Left renal pelvis (tissue), 4 donors: ENCODE data around the gene GSX1. TPM values are rescaled to one million over a fixed set of nuclear protein-coding genes. Genes with fewer than 3 reads are reported as not detected.
A peak's percentile ranks its signal among the peaks of the same experiment; 100 is the strongest.
"Not testable (repeated sequence)": the region's sequence is repeated elsewhere in the genome, so short reads cannot be mapped to it uniquely, and the experiment has no call there.

Experiments
- DNase-seq, 4 donors: peaks; one replicate each; pipeline ENCODE4 v3.0.0-alpha.2; 2013; ENCODE audit warnings: low read depth in 4 of 4, low spot score in 3 of 4
- polyA plus RNA-seq, 4 donors: library from polyadenylated mRNA; unstranded; fragments of 120-200 nt; gene quantifications; one replicate each; pipeline ENCODE4 v1.2.1, GENCODE V29; 2013; ENCODE audit not compliant: insufficient read length in 4 of 4

Gene GSX1
- polyA plus RNA-seq, 4 donors, result not detected

DNA sequence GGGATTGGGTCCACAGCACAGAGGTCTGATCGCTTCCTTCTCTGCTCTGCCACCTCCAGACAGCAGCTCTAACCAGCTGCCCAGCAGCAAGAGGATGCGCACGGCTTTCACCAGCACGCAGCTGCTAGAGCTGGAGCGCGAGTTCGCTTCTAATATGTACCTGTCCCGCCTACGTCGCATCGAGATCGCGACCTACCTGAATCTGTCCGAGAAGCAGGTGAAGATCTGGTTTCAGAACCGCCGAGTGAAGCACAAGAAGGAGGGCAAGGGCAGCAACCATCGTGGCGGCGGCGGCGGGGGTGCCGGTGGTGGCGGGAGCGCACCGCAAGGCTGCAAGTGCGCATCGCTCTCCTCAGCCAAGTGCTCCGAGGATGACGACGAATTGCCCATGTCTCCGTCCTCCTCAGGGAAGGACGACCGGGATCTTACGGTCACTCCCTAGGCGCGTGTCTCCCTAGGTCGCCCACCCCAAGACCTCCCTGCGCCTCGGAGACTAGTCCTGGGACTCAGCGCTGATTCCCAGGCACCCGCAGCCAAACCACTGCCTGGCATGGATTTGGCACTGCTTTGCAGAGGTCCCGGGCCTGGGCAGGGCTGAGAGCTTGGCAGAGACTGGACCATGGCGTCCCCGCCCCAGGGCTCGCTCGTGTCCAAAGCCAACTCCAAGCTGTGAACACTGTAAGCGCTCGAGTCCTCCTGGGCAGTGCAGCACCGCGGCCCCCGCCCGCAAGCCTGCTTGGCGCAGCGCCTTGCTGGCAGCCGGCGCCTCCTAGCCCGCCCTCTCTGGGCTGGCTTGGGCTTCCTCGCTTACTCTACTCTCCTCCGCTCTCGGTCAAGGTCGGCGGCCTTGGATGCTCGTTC, 1.5 kb downstream of the GSX1 start:
- no peak for DNase-seq

DNA sequence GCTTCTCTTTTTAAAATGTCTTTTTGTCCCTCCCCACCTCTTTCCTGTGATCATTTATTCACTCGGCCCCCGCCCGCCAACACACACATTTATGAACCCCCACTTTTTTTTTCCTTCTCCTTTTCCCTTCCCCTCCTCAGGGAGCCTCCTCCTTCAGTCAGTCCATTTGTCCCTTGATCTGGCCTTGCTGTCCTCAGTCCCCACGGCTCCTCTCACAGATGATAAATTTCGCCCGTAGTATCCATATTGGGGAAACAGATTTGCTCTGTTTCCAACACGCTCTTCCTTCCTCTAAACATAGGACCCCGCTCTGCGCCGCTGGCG, 2.0 kb downstream of the GSX1 start:
- DNase-seq, result no peak

DNA sequence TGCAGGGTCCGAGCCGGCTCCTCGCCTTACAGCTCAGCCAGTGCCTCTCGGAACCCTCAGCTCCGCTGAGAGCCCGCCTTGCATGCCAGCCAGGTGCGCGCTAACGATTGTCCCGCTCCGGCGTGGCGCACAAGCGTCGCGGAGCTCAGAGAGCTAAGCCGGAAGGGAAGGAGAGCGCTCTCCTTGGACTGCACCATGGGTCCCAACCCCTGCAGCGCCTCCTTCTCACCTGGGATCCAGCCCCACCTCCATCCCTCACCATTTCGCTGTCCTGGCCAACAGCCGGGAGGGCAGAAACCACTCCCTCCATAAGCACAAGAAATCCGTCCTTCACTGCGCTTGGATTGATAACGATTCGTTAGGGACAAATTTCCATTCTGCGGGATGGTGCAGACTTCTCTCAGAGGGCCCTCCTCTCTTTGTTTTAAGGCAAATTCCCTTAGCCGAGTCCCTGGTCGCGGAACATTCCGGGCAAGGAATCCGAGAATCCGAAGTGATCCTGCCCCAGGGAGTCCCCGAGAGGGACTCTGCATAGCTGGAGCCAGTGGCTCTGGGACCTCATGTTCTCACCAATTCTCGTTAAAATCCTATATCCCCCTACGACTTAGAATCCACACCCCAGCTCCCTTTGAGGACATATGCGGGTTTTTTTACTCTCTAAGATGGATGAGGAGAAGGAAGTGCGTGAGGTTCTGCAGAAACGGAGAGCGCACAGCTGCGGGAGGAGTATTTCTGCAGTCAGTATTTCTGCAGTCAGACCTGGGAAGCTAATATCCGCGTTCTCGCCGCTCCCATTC, 2.8 kb downstream of the GSX1 start:
- no peak for DNase-seq

DNA sequence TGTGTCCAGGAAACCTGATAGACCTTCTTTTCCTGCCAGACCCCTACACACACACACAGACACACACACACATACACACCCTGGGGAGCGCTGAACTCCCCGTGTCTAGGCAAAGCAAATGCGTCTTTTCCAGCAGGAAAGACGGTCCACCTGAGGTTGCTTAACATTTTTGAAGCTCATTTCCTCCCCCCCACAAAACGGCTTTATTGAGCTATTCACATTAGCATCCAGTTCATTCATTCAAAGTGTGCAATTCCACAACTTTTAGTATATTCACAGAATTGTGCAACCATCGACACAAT, 3.4 kb downstream of the GSX1 start:
- no peak for DNase-seq

DNA sequence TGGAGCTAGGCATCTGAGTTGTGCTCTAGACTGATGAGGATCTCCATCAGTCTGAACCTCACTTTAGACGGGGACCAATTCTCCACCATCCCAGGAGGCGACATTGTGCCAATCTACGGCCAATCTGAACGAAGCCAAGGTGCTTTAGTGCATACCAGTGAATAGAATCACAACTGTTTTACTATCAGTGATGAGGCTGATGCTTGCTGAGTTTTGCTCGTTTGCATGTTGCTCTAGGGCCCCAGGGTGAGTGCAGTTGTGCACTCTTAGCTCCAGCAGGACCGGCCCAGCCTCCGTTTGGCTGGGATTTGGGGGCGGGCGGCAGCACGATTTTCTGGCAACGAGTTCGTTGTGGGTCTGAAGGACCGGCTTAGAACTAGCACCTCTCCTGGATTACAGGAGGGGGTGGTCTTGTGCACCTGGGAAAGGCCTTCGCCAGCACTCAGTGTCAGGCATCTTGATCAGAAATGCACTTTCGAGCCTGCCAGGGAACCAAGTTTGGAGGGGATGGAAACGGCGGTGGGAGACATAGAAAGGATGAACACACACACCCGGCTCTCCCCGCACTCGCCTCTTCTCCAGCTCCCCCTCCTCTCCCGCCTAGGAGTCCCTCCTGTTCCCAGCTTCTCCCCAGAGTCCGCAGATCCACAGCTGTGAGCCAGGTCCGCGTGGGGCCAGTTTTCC, 4.4 kb downstream of the GSX1 start:
- no peak for DNase-seq

DNA sequence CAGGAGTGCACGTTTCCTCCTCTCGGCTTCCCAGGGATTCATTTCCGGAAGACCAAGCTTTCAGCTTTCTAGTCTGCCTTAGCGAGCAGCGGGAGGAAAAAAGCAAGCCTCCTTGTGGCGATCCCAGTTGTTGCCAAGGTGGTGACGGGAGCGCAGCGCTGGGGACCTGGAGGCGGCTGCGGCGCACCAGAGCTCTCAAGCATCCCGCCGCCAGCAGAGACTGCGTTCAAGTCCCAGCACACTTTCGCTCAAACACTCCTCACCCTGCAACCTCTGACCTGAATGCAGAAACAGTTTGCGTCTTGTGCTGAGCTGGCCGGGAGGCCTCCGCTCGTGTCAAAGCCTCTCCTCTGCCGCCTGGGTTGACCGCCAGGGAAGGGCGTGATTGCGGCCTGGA, 4.9 kb downstream of the GSX1 start:
- DNase-seq, result peak in 2 of 4 donors; percentile 8 to 25

DNA sequence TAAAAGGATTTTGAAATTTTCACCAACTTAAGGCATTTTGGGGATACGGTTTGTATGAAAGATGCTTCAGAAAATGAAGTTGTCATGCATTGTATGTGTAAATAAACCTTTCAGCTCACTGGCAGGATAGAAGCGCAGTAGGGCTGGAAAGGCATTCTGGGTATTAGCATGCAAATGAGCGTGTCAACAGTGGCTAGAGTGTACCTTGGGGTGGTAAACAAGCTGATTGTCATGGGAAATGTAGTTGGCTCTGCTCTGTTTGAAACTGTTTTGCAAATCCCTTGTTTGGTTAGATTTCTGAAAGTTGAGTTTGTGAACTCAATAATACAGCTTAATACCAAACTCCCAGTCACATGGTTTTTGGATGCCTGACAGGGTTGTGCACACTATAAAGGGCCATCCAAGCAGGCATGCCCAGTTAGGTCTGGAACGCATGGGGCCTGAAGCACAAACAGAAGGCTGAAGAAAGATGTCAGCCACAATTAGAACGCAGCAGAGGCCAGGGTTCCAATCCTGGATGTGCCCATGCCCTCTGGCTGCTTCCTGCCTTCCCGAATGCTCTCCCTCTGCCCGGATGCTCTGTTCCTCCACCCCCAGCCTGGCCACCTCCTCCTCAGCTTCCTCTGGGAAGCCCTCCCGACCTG, 14.6 kb downstream of the GSX1 start:
- DNase-seq, result no peak

DNA sequence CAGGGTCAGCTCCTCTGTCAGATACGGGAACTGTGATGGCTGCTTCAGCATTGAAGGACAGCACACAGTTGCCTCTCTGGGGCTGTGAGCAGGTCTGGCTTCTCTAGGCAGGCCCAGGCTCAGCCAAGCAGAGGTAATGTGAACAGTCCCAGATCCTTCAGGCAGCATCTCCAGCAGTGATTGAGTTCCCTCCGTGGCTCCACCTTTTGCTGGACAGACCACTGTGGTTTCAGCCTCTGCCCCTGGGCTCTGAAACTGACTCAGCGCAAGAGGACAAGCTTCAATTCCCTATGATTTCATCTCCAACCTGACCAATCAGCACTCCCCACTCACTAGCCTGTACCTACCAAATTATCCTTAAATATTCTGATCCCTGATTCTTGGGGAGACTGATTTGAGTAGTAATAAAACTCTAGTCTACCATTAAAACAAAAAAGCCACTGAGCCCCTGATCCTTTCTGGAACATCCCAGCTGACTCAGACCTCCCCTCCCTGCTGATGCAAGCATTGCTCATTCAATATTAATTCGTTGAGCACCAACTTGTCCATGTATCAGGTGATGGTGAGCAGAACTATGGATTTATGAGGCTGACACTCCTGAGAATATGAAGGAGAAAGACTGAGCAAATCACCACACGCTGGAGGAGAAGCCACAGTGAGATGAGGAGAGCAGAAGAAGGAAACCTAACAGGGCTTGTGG, 16.7 kb downstream of the GSX1 start:
- no peak for DNase-seq

DNA sequence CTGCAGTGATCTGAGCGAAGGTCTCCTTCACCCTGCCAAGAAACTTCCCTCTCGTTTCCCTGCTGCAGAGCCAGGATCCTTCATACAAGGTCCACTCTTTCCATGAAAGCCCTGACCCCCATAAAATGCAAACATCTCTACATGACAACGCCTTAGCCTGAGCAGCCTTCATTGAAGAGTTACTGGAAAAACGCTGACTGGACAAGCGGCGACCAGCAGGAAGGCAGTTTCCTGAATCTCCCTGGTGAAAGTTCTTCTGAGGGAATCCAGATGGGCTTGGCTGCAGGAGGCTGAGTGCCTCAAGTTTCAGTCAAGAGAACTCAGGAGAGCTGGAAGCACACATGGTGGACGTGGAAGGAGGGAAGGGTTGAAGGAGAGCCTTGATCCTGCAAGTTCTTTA, 17.7 kb downstream of the GSX1 start:
- no peak for DNase-seq

DNA sequence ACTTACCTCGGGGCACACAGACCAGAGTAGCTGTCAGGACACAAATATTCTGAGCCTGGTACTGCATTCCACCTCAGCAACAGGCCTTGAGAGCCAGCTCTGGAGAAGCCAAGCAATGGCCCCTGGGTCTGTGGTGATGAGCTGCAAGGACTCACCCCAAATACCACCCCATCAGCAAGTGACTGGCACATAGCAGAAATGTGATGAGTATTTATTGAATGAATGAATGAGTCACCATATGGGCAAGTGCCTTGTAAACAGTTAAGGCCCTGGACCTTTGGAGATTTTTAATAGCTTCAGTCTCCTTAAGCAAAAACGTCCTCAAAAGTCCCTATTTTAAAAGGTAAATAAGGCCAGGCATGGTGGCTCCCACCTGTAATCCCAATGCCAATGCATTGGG, 18.2 kb downstream of the GSX1 start:
- DNase-seq, result no peak

DNA sequence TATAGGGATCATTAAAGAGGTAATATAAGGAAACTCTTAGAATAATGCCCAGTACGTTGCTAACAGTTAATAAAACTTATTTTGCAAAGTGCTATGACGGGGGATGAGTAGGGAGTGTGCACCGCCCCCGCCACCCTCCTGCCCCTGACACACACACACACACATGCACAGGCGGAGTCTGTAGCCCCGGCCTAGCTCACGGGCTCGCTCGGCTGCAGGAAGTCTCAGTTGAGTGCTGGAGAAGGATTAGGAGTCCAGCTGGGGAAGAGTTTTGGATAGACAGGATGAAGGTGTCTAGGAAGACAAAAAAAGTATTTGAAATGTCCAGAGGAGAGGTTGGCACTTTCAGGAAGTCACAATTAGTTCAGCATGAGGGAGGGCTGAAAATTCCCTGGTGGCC, 21.5 kb downstream of the GSX1 start:
- no peak for DNase-seq

DNA sequence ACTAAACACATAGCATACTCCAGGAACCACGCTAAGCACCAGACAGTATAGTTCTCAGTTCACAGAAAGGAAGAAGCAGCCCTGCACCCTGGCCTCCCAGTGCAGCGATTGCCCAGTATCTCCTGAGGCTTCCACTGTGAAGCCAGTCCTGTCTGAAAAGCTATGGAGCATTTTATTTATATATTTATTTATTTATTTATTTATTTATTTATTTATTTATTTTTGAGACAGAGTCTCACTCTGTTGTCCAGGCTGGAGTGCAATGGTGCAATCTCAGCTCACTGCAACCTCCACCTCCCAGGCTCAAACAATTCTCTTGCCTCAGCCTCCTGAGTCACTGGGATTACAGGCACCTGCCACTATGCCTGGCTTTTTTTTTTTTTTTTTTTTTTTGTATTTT, 25.5 kb downstream of the GSX1 start:
- not testable (repeated sequence) for DNase-seq

DNA sequence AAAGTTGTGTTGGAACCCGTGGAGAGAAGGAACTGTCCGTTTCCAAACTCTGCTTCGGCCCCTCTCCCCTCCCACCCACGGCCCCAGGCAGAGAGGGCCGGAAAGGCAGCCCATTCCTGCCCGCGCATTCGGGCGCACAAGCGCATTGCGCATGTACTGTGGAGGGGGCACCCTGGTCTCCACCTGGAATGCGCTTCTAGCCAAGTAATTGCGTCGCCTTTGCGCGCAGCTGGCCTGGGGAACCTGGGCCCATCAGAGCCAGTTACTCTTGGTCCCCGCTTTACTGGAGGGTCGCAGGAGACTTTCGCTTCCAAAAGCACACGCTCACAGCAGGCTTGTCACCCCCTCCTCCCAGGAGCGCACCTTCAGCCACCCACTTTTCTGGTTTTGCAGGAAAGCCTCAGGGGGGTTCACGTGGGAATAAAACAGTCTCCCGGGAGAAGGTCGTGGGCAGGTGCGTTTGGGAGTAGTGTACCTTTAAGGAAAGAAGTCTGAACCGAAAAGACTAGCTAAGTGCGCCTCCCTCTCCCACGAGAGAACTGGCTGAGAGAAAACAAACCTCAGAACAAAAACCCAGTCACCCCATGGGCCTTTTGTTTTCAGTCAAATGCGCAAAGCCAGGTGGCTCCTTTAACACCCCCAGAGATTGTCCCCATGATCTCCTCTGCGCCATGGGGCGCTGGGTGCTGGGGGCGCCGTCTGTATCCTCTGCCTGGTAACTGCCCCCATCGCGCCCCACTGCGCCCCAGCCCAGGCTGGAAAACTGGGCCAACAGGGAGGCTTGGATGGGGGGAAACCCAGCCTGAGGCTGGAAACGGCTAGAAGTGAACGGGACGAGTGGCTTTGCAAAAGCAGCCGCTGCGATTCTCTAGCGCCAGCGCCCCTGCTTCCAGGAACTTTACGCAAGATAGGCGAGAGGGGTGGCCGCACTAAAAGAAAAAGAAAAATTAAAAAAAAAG, 28.5 kb downstream of the GSX1 start:
- DNase-seq, result no peak

DNA sequence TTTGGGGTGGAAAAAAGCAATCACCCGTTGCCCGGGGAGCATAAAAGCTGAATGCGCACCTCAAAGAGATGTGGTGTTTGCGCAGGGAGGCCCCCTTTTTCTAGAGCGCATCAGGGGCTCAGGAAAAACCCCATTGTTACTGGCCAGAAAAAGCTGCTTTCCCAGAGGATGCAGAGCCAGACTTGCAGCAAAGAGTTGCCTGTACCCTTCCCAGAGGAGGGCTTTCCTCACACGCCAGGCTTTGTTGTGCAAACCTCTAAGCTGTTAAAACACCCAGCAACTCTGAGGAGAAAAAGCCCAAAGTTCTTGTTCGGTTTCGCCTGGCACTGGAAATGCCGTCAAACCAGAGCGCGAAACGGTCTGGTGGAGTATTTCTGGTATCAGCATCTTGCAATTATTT, 29.3 kb downstream of the GSX1 start:
- DNase-seq, result no peak

DNA sequence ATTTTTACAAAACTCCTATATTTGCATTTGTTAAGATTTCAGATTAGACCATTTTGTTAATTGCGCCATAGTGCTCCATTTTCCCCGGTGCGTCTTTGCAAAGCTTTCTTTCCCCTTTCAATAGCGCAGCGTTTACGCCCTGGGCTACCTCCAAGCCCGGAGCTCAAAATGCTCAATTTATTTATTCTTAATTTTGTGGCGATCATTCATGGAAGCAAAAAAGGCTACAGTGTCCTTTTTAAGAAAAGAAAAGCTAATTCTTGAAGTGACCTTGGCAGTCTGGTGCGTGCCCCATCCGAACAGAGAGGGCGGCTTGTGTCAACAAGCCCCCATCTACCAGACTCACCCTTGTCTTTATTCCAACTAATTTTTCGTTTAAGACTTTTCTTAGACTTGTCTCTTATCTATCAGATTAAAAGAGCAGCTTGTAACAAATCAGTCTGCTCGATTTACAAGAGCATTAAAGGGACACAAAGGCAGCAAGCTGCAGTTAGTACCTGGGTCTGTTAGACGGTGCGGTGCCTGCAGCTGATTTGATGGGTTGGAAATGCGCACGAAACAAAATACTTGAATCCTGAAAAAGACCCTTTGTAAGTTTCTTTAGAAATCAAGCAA, 30.1 kb downstream of the GSX1 start:
- no peak for DNase-seq

DNA sequence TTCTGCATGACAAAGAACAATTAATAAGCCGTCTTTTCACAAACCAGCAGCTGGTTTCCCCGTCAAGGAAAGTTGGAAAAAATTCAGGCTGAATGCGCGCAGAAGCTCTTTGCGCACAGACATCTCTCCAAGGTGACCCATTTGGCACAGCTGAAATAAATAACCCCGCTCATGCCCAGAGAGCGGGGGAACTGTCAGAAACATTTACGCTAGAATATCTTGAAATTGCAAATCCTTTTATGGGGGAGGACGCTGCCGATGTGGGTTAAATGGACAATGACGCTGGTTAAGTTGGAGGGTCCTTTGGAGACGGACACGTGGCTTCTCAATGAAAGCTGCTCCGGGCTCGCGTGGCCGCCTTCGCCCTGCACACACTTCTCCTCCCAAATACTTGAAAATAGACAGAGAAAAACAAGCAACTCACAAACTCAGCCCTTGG, 30.6 kb downstream of the GSX1 start:
- DNase-seq, result no peak

DNA sequence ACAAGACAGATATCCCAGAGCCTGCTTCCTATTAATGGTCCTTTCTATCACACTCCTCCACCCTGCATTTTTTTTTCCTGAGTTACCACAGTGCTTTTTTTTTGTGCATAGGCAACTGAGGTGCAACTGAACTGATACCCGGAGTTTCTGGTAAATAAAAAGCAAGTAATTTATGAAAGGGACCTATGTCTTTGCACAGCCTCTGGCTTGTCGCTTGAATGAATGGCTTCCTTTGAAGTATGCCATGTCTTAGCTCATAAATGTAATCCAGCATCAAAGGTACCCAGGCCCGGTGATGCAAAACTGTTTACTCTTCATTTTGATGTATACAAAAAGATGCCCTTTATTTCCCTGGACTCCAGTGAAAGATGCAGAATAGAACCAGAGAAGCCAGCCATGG, 31.8 kb downstream of the GSX1 start:
- no peak for DNase-seq

DNA sequence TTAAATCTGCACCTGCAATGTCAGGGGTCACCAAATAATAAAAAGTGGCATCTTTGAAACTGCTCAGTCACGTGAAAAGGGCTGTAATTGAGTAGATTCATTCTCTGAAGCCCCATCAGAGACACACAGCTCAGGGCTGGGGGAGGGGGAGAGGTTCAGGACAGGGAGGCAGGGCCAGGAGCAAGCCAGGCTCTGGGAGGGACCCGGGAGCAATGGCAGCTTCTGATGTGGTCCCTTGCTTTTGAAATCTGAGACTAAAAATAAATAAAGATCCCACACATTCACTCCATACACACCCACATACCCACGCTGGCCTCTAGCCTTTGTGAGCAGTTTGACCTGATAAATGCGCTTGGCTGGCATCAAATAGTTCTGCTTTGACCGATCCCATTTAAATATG, 32.8 kb downstream of the GSX1 start:
- DNase-seq, result no peak
